Measurements from ENCODE around the gene NACC2.

Gene NACC2

GRCh38 chr9:135978642-135979546 is 116.2 kb downstream of the NACC2 start:
- H3K36me3 ChIP-seq (ENCODE audit: control insufficient read depth, insufficient read depth, low read length) = no peaks in the 10 kb centered on the region
- H3K27ac ChIP-seq (ENCODE audit: low read depth, low read length, severe bottlenecking) = no peak overlapping the region
- H3K9me3 ChIP-seq (ENCODE audit: control insufficient read depth, low read length) = no peaks in the 10 kb centered on the region
- H3K4me3 ChIP-seq (ENCODE audit: extremely low read depth, insufficient read depth, low read length, poor library complexity, severe bottlenecking) = no peak overlapping the region
- 82 to 86% methylated on average over 13 to 14 of the region's 20 CpGs for WGBS, 2 experiments (ENCODE audit: insufficient coverage in 2 of 2)
- peaks cover 18% of the 10 kb centered on the region for H3K4me1 ChIP-seq (ENCODE audit: control insufficient read depth, insufficient read depth, low read length, poor library complexity, severe bottlenecking)

GRCh38 chr9:135976944-135977343 is 118.1 kb downstream of the NACC2 start:
- Histone ChIP-seq H3K36me3 (ENCODE audit: control insufficient read depth, insufficient read depth, low read length) (no peaks in the 10 kb centered on the region), H3K9me3 (ENCODE audit: control insufficient read depth, low read length) (no peaks in the 10 kb centered on the region), H3K4me3 (ENCODE audit: extremely low read depth, insufficient read depth, low read length, poor library complexity, severe bottlenecking) (no peak overlapping the region), H3K27ac (ENCODE audit: low read depth, low read length, severe bottlenecking) (no peak overlapping the region), H3K4me1 (ENCODE audit: control insufficient read depth, insufficient read depth, low read length, poor library complexity, severe bottlenecking) (peaks cover 18% of the 10 kb centered on the region)
- WGBS, 2 experiments (ENCODE audit: insufficient coverage in 2 of 2) = 53 to 63% methylated on average over 11 to 12 of the region's 13 CpGs

- no peak overlapping the region for H3K27ac ChIP-seq (ENCODE audit: low read depth, low read length, severe bottlenecking)
- H3K4me1 ChIP-seq (ENCODE audit: control insufficient read depth, insufficient read depth, low read length, poor library complexity, severe bottlenecking) = peaks cover 18% of the 10 kb centered on the region
- 82 to 84% methylated on average over 9 to 12 of the region's 13 CpGs for WGBS, 2 experiments (ENCODE audit: insufficient coverage in 2 of 2)
- no peaks in the 10 kb centered on the region for H3K36me3 ChIP-seq (ENCODE audit: control insufficient read depth, insufficient read depth, low read length)
- no peak overlapping the region for H3K4me3 ChIP-seq (ENCODE audit: extremely low read depth, insufficient read depth, low read length, poor library complexity, severe bottlenecking)
- H3K9me3 ChIP-seq (ENCODE audit: control insufficient read depth, low read length) = no peaks in the 10 kb centered on the region
These were observed 118.6 kb downstream of the NACC2 start for GRCh38 chr9:135976531-135976930.

- 91 to 92% methylated on average over 7 of the region's 10 CpGs for WGBS, 2 experiments (ENCODE audit: insufficient coverage in 2 of 2)
- H3K4me1 ChIP-seq (ENCODE audit: control insufficient read depth, insufficient read depth, low read length, poor library complexity, severe bottlenecking) = peaks cover 18% of the 10 kb centered on the region
- H3K36me3 ChIP-seq (ENCODE audit: control insufficient read depth, insufficient read depth, low read length) = no peaks in the 10 kb centered on the region
These were observed 119.3 kb downstream of the NACC2 start for GRCh38 chr9:135975834-135976233.

GRCh38 chr9:135974220-135974573 is 120.9 kb downstream of the NACC2 start:
- no peak overlapping the region for H3K4me3 ChIP-seq (ENCODE audit: extremely low read depth, insufficient read depth, low read length, poor library complexity, severe bottlenecking)
- peaks cover 21% of the 10 kb centered on the region for H3K4me1 ChIP-seq (ENCODE audit: control insufficient read depth, insufficient read depth, low read length, poor library complexity, severe bottlenecking)
- no peaks in the 10 kb centered on the region for H3K9me3 ChIP-seq (ENCODE audit: control insufficient read depth, low read length)
- H3K36me3 ChIP-seq (ENCODE audit: control insufficient read depth, insufficient read depth, low read length) = no peaks in the 10 kb centered on the region
- no peak overlapping the region for H3K27ac ChIP-seq (ENCODE audit: low read depth, low read length, severe bottlenecking)
- WGBS, 2 experiments (ENCODE audit: insufficient coverage in 2 of 2) = 64 to 65% methylated on average over 7 to 9 of the region's 10 CpGs

More at GRCh38 chr9:135975834-135976233, 119.3 kb downstream of the NACC2 start:
- no peaks in the 10 kb centered on the region for H3K9me3 ChIP-seq (ENCODE audit: control insufficient read depth, low read length)
- no peak overlapping the region for H3K4me3 ChIP-seq (ENCODE audit: extremely low read depth, insufficient read depth, low read length, poor library complexity, severe bottlenecking)
- H3K27ac ChIP-seq (ENCODE audit: low read depth, low read length, severe bottlenecking) = no peak overlapping the region

GRCh38 chr9:135973277-135974219 is 121.5 kb downstream of the NACC2 start:
- WGBS, 2 experiments (ENCODE audit: insufficient coverage in 2 of 2) = 74 to 76% methylated on average over 21 to 23 of the region's 23 CpGs
- no peaks in the 10 kb centered on the region for H3K36me3 ChIP-seq (ENCODE audit: control insufficient read depth, insufficient read depth, low read length)
- H3K27ac ChIP-seq (ENCODE audit: low read depth, low read length, severe bottlenecking) = no peak overlapping the region
- no peak overlapping the region for H3K4me3 ChIP-seq (ENCODE audit: extremely low read depth, insufficient read depth, low read length, poor library complexity, severe bottlenecking)
- H3K9me3 ChIP-seq (ENCODE audit: control insufficient read depth, low read length) = no peaks in the 10 kb centered on the region
- peaks cover 23% of the 10 kb centered on the region for H3K4me1 ChIP-seq (ENCODE audit: control insufficient read depth, insufficient read depth, low read length, poor library complexity, severe bottlenecking)

GRCh38 chr9:135971892-135972291 is 123.2 kb downstream of the NACC2 start:
- Histone ChIP-seq H3K36me3 (ENCODE audit: control insufficient read depth, insufficient read depth, low read length) (no peaks in the 10 kb centered on the region), H3K9me3 (ENCODE audit: control insufficient read depth, low read length) (no peaks in the 10 kb centered on the region), H3K27ac (ENCODE audit: low read depth, low read length, severe bottlenecking) (no peak overlapping the region), H3K4me3 (ENCODE audit: extremely low read depth, insufficient read depth, low read length, poor library complexity, severe bottlenecking) (no peak overlapping the region), H3K4me1 (ENCODE audit: control insufficient read depth, insufficient read depth, low read length, poor library complexity, severe bottlenecking) (peaks cover 27% of the 10 kb centered on the region)
- WGBS, 2 experiments (ENCODE audit: insufficient coverage in 2 of 2) = 16 to 18% methylated on average over 11 to 13 of the region's 13 CpGs

- H3K27ac ChIP-seq (ENCODE audit: low read depth, low read length, severe bottlenecking) = no peak overlapping the region
These were observed 123.8 kb downstream of the NACC2 start for GRCh38 chr9:135971111-135971766.

GRCh38 chr9:135970128-135970815 is 124.8 kb downstream of the NACC2 start:
- peaks cover 19% of the 10 kb centered on the region for H3K4me1 ChIP-seq (ENCODE audit: control insufficient read depth, insufficient read depth, low read length, poor library complexity, severe bottlenecking)
- WGBS, 2 experiments (ENCODE audit: insufficient coverage in 2 of 2) = 84 to 87% methylated on average over 3 to 9 of the region's 9 CpGs
- no peaks in the 10 kb centered on the region for H3K36me3 ChIP-seq (ENCODE audit: control insufficient read depth, insufficient read depth, low read length)
- H3K27ac ChIP-seq (ENCODE audit: low read depth, low read length, severe bottlenecking) = no peak overlapping the region
- H3K4me3 ChIP-seq (ENCODE audit: extremely low read depth, insufficient read depth, low read length, poor library complexity, severe bottlenecking) = no peak overlapping the region
- H3K9me3 ChIP-seq (ENCODE audit: control insufficient read depth, low read length) = no peaks in the 10 kb centered on the region

More at GRCh38 chr9:135971111-135971766, 123.8 kb downstream of the NACC2 start:
- WGBS, 2 experiments (ENCODE audit: insufficient coverage in 2 of 2) = 51 to 64% methylated on average over 13 to 14 of the region's 18 CpGs
- Histone ChIP-seq H3K9me3 (ENCODE audit: control insufficient read depth, low read length) (no peaks in the 10 kb centered on the region), H3K36me3 (ENCODE audit: control insufficient read depth, insufficient read depth, low read length) (no peaks in the 10 kb centered on the region), H3K4me3 (ENCODE audit: extremely low read depth, insufficient read depth, low read length, poor library complexity, severe bottlenecking) (no peak overlapping the region), H3K4me1 (ENCODE audit: control insufficient read depth, insufficient read depth, low read length, poor library complexity, severe bottlenecking) (peaks cover 22% of the 10 kb centered on the region)

Data from mesodermal cell (in vitro differentiated cells).